Measurements from ENCODE around the gene PCDH9.

Gene PCDH9

DNA sequence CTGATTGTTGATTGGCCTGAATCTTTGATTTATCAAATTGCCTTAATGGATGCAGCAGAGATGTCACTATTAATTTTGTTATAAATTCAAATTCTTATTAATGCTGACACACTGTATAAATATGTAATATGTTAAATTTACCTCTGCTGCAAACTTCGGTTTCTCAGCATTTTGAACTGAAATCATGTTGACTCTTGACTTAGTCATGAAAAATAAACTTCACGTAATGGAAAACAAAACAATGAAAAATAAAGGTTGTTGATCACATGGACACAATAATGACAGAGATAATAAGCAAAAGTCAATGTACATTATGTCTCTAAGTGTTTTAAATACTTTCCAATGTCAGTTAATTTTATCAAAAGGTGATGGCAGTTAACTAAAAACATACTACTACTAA is 827.6 kb downstream of the PCDH9 start:
- H3K4me3 ChIP-seq (ENCODE audit: low read depth, low read length): no peak overlapping the region
- DNase-seq (ENCODE audit: low read depth): no peak
- TF ChIP-seq MYC (IDR thresholded peaks at IDR 0.05; ENCODE audit: low read depth, low read length) (no peak), POLR2A (IDR thresholded peaks at IDR 0.05; ENCODE audit: extremely low read depth, insufficient read length) (no peak)
- TF ChIP-seq, protein P1, sequence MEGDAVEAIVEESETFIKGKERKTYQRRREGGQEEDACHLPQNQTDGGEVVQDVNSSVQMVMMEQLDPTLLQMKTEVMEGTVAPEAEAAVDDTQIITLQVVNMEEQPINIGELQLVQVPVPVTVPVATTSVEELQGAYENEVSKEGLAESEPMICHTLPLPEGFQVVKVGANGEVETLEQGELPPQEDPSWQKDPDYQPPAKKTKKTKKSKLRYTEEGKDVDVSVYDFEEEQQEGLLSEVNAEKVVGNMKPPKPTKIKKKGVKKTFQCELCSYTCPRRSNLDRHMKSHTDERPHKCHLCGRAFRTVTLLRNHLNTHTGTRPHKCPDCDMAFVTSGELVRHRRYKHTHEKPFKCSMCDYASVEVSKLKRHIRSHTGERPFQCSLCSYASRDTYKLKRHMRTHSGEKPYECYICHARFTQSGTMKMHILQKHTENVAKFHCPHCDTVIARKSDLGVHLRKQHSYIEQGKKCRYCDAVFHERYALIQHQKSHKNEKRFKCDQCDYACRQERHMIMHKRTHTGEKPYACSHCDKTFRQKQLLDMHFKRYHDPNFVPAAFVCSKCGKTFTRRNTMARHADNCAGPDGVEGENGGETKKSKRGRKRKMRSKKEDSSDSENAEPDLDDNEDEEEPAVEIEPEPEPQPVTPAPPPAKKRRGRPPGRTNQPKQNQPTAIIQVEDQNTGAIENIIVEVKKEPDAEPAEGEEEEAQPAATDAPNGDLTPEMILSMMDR (IDR thresholded peaks at IDR 0.05; ENCODE audit: low read depth, low read length): no peak
- TF ChIP-seq, protein P2, sequence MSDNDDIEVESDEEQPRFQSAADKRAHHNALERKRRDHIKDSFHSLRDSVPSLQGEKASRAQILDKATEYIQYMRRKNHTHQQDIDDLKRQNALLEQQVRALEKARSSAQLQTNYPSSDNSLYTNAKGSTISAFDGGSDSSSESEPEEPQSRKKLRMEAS (IDR thresholded peaks at IDR 0.05; ENCODE audit: low read depth, low read length): no peak

GRCh38 chr13:66402066-66402465 is 828.1 kb downstream of the PCDH9 start:
- TF ChIP-seq, protein P1 (IDR thresholded peaks at IDR 0.05; ENCODE audit: low read depth, low read length): no peak
- no peak for TF ChIP-seq MYC (IDR thresholded peaks at IDR 0.05; ENCODE audit: low read depth, low read length)
- TF ChIP-seq POLR2A (IDR thresholded peaks at IDR 0.05; ENCODE audit: extremely low read depth, insufficient read length): no peak
- TF ChIP-seq, protein P2 (IDR thresholded peaks at IDR 0.05; ENCODE audit: low read depth, low read length): no peak
- DNase-seq (ENCODE audit: low read depth): no peak
- no peak overlapping the region for H3K4me3 ChIP-seq (ENCODE audit: low read depth, low read length)

- TF ChIP-seq, protein P2 (IDR thresholded peaks at IDR 0.05; ENCODE audit: low read depth, low read length): no peak
- TF ChIP-seq POLR2A (IDR thresholded peaks at IDR 0.05; ENCODE audit: extremely low read depth, insufficient read length) (no peak), MYC (IDR thresholded peaks at IDR 0.05; ENCODE audit: low read depth, low read length) (no peak)
- TF ChIP-seq, protein P1 (IDR thresholded peaks at IDR 0.05; ENCODE audit: low read depth, low read length): no peak
- no peak overlapping the region for H3K4me3 ChIP-seq (ENCODE audit: low read depth, low read length)
- no peak for DNase-seq (ENCODE audit: low read depth)
These were observed 829.8 kb downstream of the PCDH9 start for GRCh38 chr13:66400292-66400691.

DNA sequence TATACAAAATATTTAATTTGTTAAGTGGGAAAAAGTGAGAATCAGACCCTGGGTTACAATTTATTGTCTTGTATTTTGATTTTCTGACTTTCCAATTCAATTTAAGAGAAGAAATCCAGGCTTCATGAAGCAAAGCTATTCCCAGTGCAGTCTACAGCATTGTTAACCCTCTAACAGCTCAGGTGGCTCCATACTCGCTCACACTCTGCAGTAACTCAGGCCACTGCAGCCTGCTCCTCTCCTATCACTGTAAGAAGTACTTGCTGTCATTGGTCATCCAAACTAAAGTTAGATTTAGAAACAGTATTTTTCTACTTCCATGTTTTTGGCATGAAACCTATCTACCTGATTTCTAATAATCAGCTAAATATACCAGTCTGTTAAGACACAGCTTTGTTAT is 830.3 kb downstream of the PCDH9 start:
- DNase-seq (ENCODE audit: low read depth): no peak
- H3K4me3 ChIP-seq (ENCODE audit: low read depth, low read length): no peak overlapping the region
- TF ChIP-seq, protein P1 (IDR thresholded peaks at IDR 0.05; ENCODE audit: low read depth, low read length): no peak
- TF ChIP-seq MYC (IDR thresholded peaks at IDR 0.05; ENCODE audit: low read depth, low read length) (no peak), POLR2A (IDR thresholded peaks at IDR 0.05; ENCODE audit: extremely low read depth, insufficient read length) (no peak)
- TF ChIP-seq, protein P2 (IDR thresholded peaks at IDR 0.05; ENCODE audit: low read depth, low read length): no peak

- DNase-seq (ENCODE audit: low read depth): no peak
- TF ChIP-seq, protein P2 (IDR thresholded peaks at IDR 0.05; ENCODE audit: low read depth, low read length): no peak
- TF ChIP-seq, protein P1 (IDR thresholded peaks at IDR 0.05; ENCODE audit: low read depth, low read length): no peak
- TF ChIP-seq MYC (IDR thresholded peaks at IDR 0.05; ENCODE audit: low read depth, low read length): no peak
- no peak for TF ChIP-seq POLR2A (IDR thresholded peaks at IDR 0.05; ENCODE audit: extremely low read depth, insufficient read length)
- no peak overlapping the region for H3K4me3 ChIP-seq (ENCODE audit: low read depth, low read length)
These were observed 833.0 kb downstream of the PCDH9 start for GRCh38 chr13:66397133-66397532.

DNA sequence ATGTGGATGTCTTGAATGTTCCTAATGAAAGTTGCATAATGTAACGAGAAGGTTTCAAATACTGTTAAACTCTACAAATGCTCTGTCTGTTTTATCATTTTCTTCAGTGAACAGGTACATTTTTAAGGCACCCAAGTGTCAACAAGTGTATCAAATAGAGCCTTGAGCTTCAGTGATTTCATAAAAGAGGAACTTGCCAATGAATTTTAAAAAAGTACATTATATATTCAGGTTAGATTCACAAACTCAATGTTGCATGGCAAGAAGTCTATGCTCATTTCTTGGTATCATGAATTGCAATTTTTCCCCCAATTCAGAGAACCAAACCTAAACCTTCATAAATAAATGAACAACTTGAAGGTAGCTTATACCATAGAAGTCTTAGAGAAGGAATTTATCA is 838.8 kb downstream of the PCDH9 start:
- H3K4me3 ChIP-seq (ENCODE audit: low read depth, low read length): no peak overlapping the region
- TF ChIP-seq, protein P1 (IDR thresholded peaks at IDR 0.05; ENCODE audit: low read depth, low read length): no peak
- no peak for TF ChIP-seq MYC (IDR thresholded peaks at IDR 0.05; ENCODE audit: low read depth, low read length)
- TF ChIP-seq, protein P2 (IDR thresholded peaks at IDR 0.05; ENCODE audit: low read depth, low read length): no peak
- DNase-seq (ENCODE audit: low read depth): no peak
